ENCODE results near the gene MYOM1. TPM values are rescaled to one million over a fixed set of nuclear protein-coding genes. Genes with fewer than 3 reads are reported as not detected.
"Not testable (repeated sequence)": the region's sequence is repeated elsewhere in the genome, so short reads cannot be mapped to it uniquely, and the experiment has no call there.

MYOM1 gene
- polyA plus RNA-seq, 1 donor: 8.7 TPM

- H3K9me3 ChIP-seq (ENCODE audit: control insufficient read depth, low read depth, low read length); H3K4me3 ChIP-seq (ENCODE audit: low read length); H3K36me3 ChIP-seq (ENCODE audit: control insufficient read depth, insufficient read depth, low read length); H3K27ac ChIP-seq (ENCODE audit: low read length); DNase-seq; H3K27me3 ChIP-seq (ENCODE audit: control insufficient read depth, insufficient read depth, low read length): not testable (repeated sequence)
- WGBS (ENCODE audit: insufficient coverage, low lambda C conversion rate): no CpG with 5 or more reads among the region's 4 CpGs
- peaks cover 39% of the 10 kb centered on the region for H3K4me1 ChIP-seq (ENCODE audit: control insufficient read depth, insufficient read depth, low read length)
Measured at GRCh38 chr18:3220868-3221267, 1.1 kb upstream of the MYOM1 start.

DNA sequence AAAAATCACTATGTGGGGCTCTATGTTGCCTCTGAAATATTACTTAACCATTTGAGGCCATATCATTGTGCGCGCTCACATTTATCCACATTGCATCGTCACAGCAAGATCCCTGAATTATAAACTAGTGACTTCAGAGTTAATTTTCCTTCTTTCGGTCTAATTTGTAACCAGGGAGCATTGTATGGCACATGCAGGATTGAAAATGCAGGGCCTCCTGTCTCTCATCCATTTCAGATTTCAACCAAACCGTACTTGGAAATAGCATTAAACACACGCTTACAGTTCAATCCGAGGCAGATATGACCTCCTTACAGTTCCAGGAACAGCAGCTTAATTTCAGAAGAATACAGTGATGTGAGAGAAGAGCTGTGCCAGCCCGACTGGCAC lies 532 bp downstream of the MYOM1 start:
- WGBS (ENCODE audit: insufficient coverage, low lambda C conversion rate): 100% methylated on average over 1 of the region's 8 CpGs
- H3K27ac ChIP-seq (ENCODE audit: low read length): peak overlapping the region; percentile 87
- peak in 1 of 2 donors; percentile 47 for DNase-seq
- peaks cover 7% of the 10 kb centered on the region for H3K9me3 ChIP-seq (ENCODE audit: control insufficient read depth, low read depth, low read length)
- no peaks in the 10 kb centered on the region for H3K36me3 ChIP-seq (ENCODE audit: control insufficient read depth, insufficient read depth, low read length)
- no peaks in the 10 kb centered on the region for H3K27me3 ChIP-seq (ENCODE audit: control insufficient read depth, insufficient read depth, low read length)
- no peak overlapping the region for H3K4me3 ChIP-seq (ENCODE audit: low read length)
- H3K4me1 ChIP-seq (ENCODE audit: control insufficient read depth, insufficient read depth, low read length): peaks cover 31% of the 10 kb centered on the region

DNA sequence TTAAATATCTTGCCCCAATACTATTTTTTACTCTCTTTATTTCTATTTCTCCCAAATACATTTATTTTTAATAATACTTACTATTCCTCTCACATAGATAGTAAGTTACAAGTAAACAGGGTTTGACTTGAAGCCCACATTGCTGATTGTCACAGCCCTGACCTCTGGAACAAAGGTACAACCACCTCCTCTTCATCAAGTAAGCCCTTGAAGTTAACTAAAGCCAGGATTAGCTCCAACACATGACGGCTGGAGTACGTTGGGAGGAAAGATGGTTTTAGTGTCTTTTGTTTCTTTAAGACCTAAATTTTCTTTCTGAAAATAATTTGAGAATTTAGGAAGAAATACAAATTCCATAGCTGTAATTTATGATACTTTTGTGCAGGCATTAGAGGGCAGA lies 949 bp downstream of the MYOM1 start:
- peaks cover 31% of the 10 kb centered on the region for H3K4me1 ChIP-seq (ENCODE audit: control insufficient read depth, insufficient read depth, low read length)
- peak overlapping the region; percentile 87 for H3K27ac ChIP-seq (ENCODE audit: low read length)
- no CpG with 5 or more reads among the region's 2 CpGs for WGBS (ENCODE audit: insufficient coverage, low lambda C conversion rate)
- peaks cover 7% of the 10 kb centered on the region for H3K9me3 ChIP-seq (ENCODE audit: control insufficient read depth, low read depth, low read length)
- H3K27me3 ChIP-seq (ENCODE audit: control insufficient read depth, insufficient read depth, low read length): no peaks in the 10 kb centered on the region
- peak in 1 of 2 donors; percentile 56 for DNase-seq
- H3K4me3 ChIP-seq (ENCODE audit: low read length): no peak overlapping the region
- H3K36me3 ChIP-seq (ENCODE audit: control insufficient read depth, insufficient read depth, low read length): no peaks in the 10 kb centered on the region

GRCh38 chr18:3217948-3218647 lies 1.7 kb downstream of the MYOM1 start:
- Histone ChIP-seq H3K9me3 (ENCODE audit: control insufficient read depth, low read depth, low read length) (peaks cover 7% of the 10 kb centered on the region), H3K4me3 (ENCODE audit: low read length) (no peak overlapping the region), H3K4me1 (ENCODE audit: control insufficient read depth, insufficient read depth, low read length) (peaks cover 38% of the 10 kb centered on the region), H3K36me3 (ENCODE audit: control insufficient read depth, insufficient read depth, low read length) (no peaks in the 10 kb centered on the region), H3K27ac (ENCODE audit: low read length) (peak overlapping the region; percentile 87), H3K27me3 (ENCODE audit: control insufficient read depth, insufficient read depth, low read length) (no peaks in the 10 kb centered on the region)
- peak; percentile 94 to 97 for DNase-seq
- WGBS (ENCODE audit: insufficient coverage, low lambda C conversion rate): 0% methylated on average over 1 of the region's 3 CpGs

DNA sequence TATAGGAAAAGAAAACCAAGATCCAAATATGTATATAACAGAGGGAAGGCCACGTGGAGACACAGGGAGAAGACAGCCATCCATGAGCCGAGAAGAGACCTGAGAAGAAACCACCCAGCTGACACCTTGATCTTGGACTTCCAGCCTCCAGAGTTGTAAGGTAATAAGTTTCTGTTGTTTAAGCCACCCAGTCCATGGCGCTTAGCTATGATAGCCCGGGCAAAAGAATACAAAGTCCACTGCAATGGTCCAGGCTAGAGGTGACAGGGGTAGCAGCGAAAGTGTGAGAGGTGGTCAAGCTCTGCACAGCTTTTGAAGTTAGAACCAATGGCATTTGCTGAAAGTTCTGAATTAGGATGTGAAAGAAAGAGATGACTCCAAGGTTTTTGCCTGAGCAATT lies 2.8 kb downstream of the MYOM1 start:
- peak in 1 of 2 donors; percentile 20 for DNase-seq
- Histone ChIP-seq H3K36me3 (ENCODE audit: control insufficient read depth, insufficient read depth, low read length) (no peaks in the 10 kb centered on the region), H3K27ac (ENCODE audit: low read length) (peak overlapping the region; percentile 87), H3K4me3 (ENCODE audit: low read length) (no peak overlapping the region), H3K9me3 (ENCODE audit: control insufficient read depth, low read depth, low read length) (peaks cover 7% of the 10 kb centered on the region), H3K27me3 (ENCODE audit: control insufficient read depth, insufficient read depth, low read length) (no peaks in the 10 kb centered on the region), H3K4me1 (ENCODE audit: control insufficient read depth, insufficient read depth, low read length) (peaks cover 44% of the 10 kb centered on the region)
- WGBS (ENCODE audit: insufficient coverage, low lambda C conversion rate): no CpG with 5 or more reads among the region's 5 CpGs

GRCh38 chr18:3214855-3215637 lies 4.7 kb downstream of the MYOM1 start:
- no CpG with 5 or more reads among the region's 36 CpGs for WGBS (ENCODE audit: insufficient coverage, low lambda C conversion rate)
- H3K36me3 ChIP-seq (ENCODE audit: control insufficient read depth, insufficient read depth, low read length): no peaks in the 10 kb centered on the region
- H3K4me1 ChIP-seq (ENCODE audit: control insufficient read depth, insufficient read depth, low read length): peaks cover 44% of the 10 kb centered on the region
- no peak for DNase-seq
- H3K4me3 ChIP-seq (ENCODE audit: low read length): no peak overlapping the region
- H3K27me3 ChIP-seq (ENCODE audit: control insufficient read depth, insufficient read depth, low read length): no peaks in the 10 kb centered on the region
- peaks cover 7% of the 10 kb centered on the region for H3K9me3 ChIP-seq (ENCODE audit: control insufficient read depth, low read depth, low read length)
- H3K27ac ChIP-seq (ENCODE audit: low read length): no peak overlapping the region

DNA sequence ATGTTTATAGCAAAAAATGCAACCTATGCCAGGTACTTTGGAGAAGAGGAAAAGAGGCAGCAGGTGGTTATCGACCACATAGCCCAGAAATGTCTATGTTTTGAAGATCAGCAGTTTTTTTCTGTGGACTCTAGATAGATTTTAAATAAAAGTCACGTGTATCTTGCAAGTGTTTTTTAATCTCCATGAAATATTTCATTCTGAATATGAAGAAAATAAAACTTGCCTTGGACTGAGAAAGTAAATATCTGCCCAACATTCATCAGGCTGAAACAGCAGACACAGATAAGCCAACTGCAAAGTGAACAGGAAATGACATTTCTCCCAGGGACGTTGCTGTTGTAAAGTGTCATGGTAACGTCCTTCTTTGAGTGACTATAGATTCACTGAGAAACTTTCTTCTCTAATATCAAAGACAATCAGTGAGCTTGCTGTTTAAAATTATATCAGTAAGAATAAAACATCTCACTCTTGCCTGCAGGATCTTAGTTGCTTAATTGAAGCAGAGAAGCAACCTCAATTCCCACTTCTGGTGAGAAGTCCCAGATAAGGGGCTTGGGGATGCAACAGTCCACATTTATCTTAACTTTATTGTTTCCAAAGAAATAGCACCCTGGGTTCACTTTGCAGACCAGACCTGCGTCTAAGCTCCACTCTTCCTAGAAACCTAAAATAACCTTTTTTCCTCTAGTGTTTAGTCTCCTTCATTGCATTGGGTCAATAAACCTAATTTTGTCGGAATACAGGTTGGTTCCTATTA lies 6.3 kb downstream of the MYOM1 start:
- 80% methylated on average over 2 of the region's 6 CpGs for WGBS (ENCODE audit: insufficient coverage, low lambda C conversion rate)
- Histone ChIP-seq H3K27me3 (ENCODE audit: control insufficient read depth, insufficient read depth, low read length) (no peaks in the 10 kb centered on the region), H3K4me1 (ENCODE audit: control insufficient read depth, insufficient read depth, low read length) (peaks cover 29% of the 10 kb centered on the region), H3K9me3 (ENCODE audit: control insufficient read depth, low read depth, low read length) (peaks cover 7% of the 10 kb centered on the region), H3K4me3 (ENCODE audit: low read length) (no peak overlapping the region), H3K36me3 (ENCODE audit: control insufficient read depth, insufficient read depth, low read length) (no peaks in the 10 kb centered on the region), H3K27ac (ENCODE audit: low read length) (no peak overlapping the region)
- peak; percentile 30 to 66 for DNase-seq

- Histone ChIP-seq H3K27ac (ENCODE audit: low read length) (no peak overlapping the region), H3K4me1 (ENCODE audit: control insufficient read depth, insufficient read depth, low read length) (peaks cover 33% of the 10 kb centered on the region), H3K36me3 (ENCODE audit: control insufficient read depth, insufficient read depth, low read length) (no peaks in the 10 kb centered on the region), H3K4me3 (ENCODE audit: low read length) (no peak overlapping the region), H3K9me3 (ENCODE audit: control insufficient read depth, low read depth, low read length) (peaks cover 7% of the 10 kb centered on the region), H3K27me3 (ENCODE audit: control insufficient read depth, insufficient read depth, low read length) (no peaks in the 10 kb centered on the region)
- no CpG with 5 or more reads among the region's 4 CpGs for WGBS (ENCODE audit: insufficient coverage, low lambda C conversion rate)
- DNase-seq: no peak
Measured at GRCh38 chr18:3212657-3213056, 7.1 kb downstream of the MYOM1 start.

DNA sequence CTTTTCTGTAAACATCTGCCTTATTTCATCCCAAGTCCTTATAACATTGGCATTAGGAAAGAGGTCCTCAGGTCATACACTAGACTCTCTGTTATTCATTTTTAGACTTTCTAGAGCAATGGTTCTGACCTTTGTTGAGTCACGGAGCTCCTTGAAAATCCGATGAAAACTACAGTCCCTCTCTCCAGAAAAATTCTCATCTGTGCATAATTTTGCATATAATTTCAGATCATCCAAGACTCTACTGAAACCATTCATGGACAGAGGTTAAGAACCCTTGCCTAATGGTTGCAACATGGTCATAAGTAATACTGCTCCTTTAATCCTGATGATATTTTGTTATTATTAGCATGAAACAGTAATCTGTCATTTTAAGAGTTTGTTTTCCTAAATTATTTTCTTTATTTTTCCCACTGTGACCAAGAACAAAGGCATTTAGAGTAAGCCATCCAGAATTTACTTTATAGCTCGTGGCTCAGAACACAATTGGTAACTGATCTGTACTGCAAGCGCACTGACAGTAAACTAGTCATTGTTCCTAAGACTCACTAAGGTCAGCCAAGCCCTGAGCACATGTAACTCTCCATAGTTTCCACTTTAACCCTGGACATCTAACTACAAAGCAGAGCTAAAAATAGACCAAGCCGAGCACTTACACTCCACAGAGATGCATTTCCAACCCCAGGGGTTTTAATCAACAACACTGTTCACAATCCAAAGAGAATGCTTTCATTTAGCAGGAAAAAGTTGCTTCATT lies 8.4 kb downstream of the MYOM1 start:
- no CpG with 5 or more reads among the region's 5 CpGs for WGBS (ENCODE audit: insufficient coverage, low lambda C conversion rate)
- no peak overlapping the region for H3K4me3 ChIP-seq (ENCODE audit: low read length)
- no peaks in the 10 kb centered on the region for H3K36me3 ChIP-seq (ENCODE audit: control insufficient read depth, insufficient read depth, low read length)
- H3K27me3 ChIP-seq (ENCODE audit: control insufficient read depth, insufficient read depth, low read length): no peaks in the 10 kb centered on the region
- no peak for DNase-seq
- peaks cover 3% of the 10 kb centered on the region for H3K9me3 ChIP-seq (ENCODE audit: control insufficient read depth, low read depth, low read length)
- H3K27ac ChIP-seq (ENCODE audit: low read length): no peak overlapping the region
- H3K4me1 ChIP-seq (ENCODE audit: control insufficient read depth, insufficient read depth, low read length): peaks cover 21% of the 10 kb centered on the region

Measured in large intestine (tissue), 3 donors.